Measurements from ENCODE around the gene IFRD2.
"Not testable (repeated sequence)": the region's sequence is repeated elsewhere in the genome, so short reads cannot be mapped to it uniquely, and the experiment has no call there.

The IFRD2 gene

GRCh38 chr3:50299929-50300680 is 7.9 kb upstream of the IFRD2 start:
- no peak for DNase-seq

- DNase-seq = no peak
These were observed 7.4 kb upstream of the IFRD2 start for GRCh38 chr3:50299638-50299928.

GRCh38 chr3:50298836-50299637 is 6.8 kb upstream of the IFRD2 start, which contains the start of the genes HYAL3 and NAA80:
Gene HYAL3 (minus strand): TSS chr3:50299405. CDS start chr3:50295602, 3,803 bp downstream.
Gene NAA80 (minus strand): TSS chr3:50299405. CDS start chr3:50297463, 1,942 bp downstream.
- DNase-seq = peak; percentile 99

GRCh38 chr3:50297896-50298725 is 5.9 kb upstream of the IFRD2 start:
- DNase-seq = no peak

- DNase-seq = no peak
These were observed 5.2 kb upstream of the IFRD2 start for GRCh38 chr3:50297384-50297775.

- DNase-seq = no peak
These were observed 4.6 kb upstream of the IFRD2 start for GRCh38 chr3:50296721-50297383.

GRCh38 chr3:50295553-50296431 is 3.6 kb upstream of the IFRD2 start:
- no peak for DNase-seq

GRCh38 chr3:50294492-50295403 is 2.5 kb upstream of the IFRD2 start:
- DNase-seq = no peak

GRCh38 chr3:50294089-50294488 is 1.9 kb upstream of the IFRD2 start:
- DNase-seq = no peak

GRCh38 chr3:50293079-50293801 is 1.0 kb upstream of the IFRD2 start:
- DNase-seq = no peak

GRCh38 chr3:50290161-50290641 is 2.0 kb downstream of the IFRD2 start:
- DNase-seq = no peak

GRCh38 chr3:50289130-50289529 is 3.1 kb downstream of the IFRD2 start:
- no peak for DNase-seq

GRCh38 chr3:50288387-50289007 is 3.7 kb downstream of the IFRD2 start:
- no peak for DNase-seq

- DNase-seq = no peak
These were observed 5.0 kb downstream of the IFRD2 start for GRCh38 chr3:50287262-50287661.

GRCh38 chr3:50286322-50287227 is 5.7 kb downstream of the IFRD2 start:
- no peak for DNase-seq

- not testable (repeated sequence) for DNase-seq
These were observed 8.1 kb downstream of the IFRD2 start for GRCh38 chr3:50284121-50284520.

- DNase-seq = no peak
These were observed 12.8 kb downstream of the IFRD2 start for GRCh38 chr3:50279255-50280016.

Measured in activated gamma-delta T cell treated with Interleukin-2 at 50 U/mL for 16 hours (primary cell).